Small intestine (tissue), 7 donors: ENCODE data around the gene PUSL1. TPM values are rescaled to one million over a fixed set of nuclear protein-coding genes. Genes with fewer than 3 reads are reported as not detected.

ENCODE experiments used
- DNase-seq, 2 donors: peaks; one replicate each; pipeline versions ENCODE4 v3.0.0 to v3.0.0-alpha.2; 2013
- FAIRE-seq: peaks from 2 replicates; lab custom pipeline; 2012; peaks lifted over from hg19 to GRCh38; lab: Jason Lieb, UNC
- H3K27ac ChIP-seq, 3 donors: one replicate each; pipeline ENCODE4 v1.5.1; 2013; ENCODE audit warnings: low read length in 2 of 3, mild to moderate bottlenecking in 2 of 3, control low read depth in 1 of 3, inconsistent platforms in 1 of 3, low read depth in 1 of 3, moderate library complexity in 1 of 3
- H3K27me3 ChIP-seq, 3 donors: one replicate each; pipeline ENCODE4 v1.6.1; 2013; ENCODE audit warnings: low read length in 3 of 3, inconsistent platforms in 1 of 3; ENCODE audit not compliant: control insufficient read depth in 3 of 3, insufficient read depth in 3 of 3
- H3K36me3 ChIP-seq, 3 donors: one replicate each; pipeline ENCODE4 v1.6.1; 2013; ENCODE audit warnings: low read length in 3 of 3, inconsistent platforms in 1 of 3, low read depth in 1 of 3, mild to moderate bottlenecking in 1 of 3, moderate library complexity in 1 of 3; ENCODE audit not compliant: control insufficient read depth in 3 of 3, insufficient read depth in 2 of 3
- H3K4me1 ChIP-seq, 3 donors: one replicate each; pipeline ENCODE4 v1.6.1; 2013; ENCODE audit warnings: low read length in 2 of 3, inconsistent platforms in 1 of 3, low read depth in 1 of 3, mild to moderate bottlenecking in 1 of 3, moderate library complexity in 1 of 3; ENCODE audit not compliant: control insufficient read depth in 3 of 3, insufficient read depth in 2 of 3
- H3K4me3 ChIP-seq, 3 donors: one replicate each; pipeline ENCODE4 v1.5.1; 2013; ENCODE audit warnings: low read length in 3 of 3, control low read depth in 1 of 3, inconsistent platforms in 1 of 3, low read depth in 1 of 3, mild to moderate bottlenecking in 1 of 3, moderate library complexity in 1 of 3
- H3K9me3 ChIP-seq, 2 donors: one replicate each; pipeline ENCODE4 v1.6.1; 2013; ENCODE audit warnings: low read depth in 1 of 2, low read length in 1 of 2; ENCODE audit not compliant: control insufficient read depth in 2 of 2, insufficient read depth in 1 of 2
- WGBS, 3 donors: extraction: QIAGEN DNeasy Blood & Tissue Kit; methylation state at CpG; one replicate each; pipeline ENCODE4 v1.1.7; 2013; 5-methylcytosine and 5-hydroxymethylcytosine counted together
- polyA plus RNA-seq, 4 donors: library from polyadenylated mRNA; stranded (reverse) in 3 of 4; unstranded in 1 of 4; fragments of 200-250 nt in 3 of 4; fragments of 120-200 nt in 1 of 4; gene quantifications; one replicate each; pipeline versions ENCODE4 v1.2.1 to v1.2.3, GENCODE V29; 2013
- donor health status: healthy with polysubstance abuse.
- donor health status: control.
- donor health status: control.
- donor health status: Bipolar disorder and iron deficiency.
- donor health status: healthy.

Gene PUSL1
- polyA plus RNA-seq, 4 donors, result 15.0 to 22.7 (median 18.4) TPM

- DNase-seq (no peak), FAIRE-seq (no peak)
- Histone ChIP-seq H3K4me3 (peak overlapping the region in 2 of 3 donors; percentile 12 to 18), H3K4me1 (peaks cover 0 to 51% (median 0%) of the 10 kb centered on the region in 3 donors), H3K9me3 (no peaks in the 10 kb centered on the region), H3K27ac (no peak overlapping the region), H3K36me3 (peaks cover 0 to 41% (median 0%) of the 10 kb centered on the region in 3 donors), H3K27me3 (peaks cover 0 to 10% (median 5%) of the 10 kb centered on the region in 3 donors)
- 25 to 40% (median 26%) methylated on average over 62 to 116 of the region's 116 CpGs for WGBS, 3 donors
These were observed 46.2 kb downstream of the PUSL1 start for GRCh38 chr1:1354271-1355247.

GRCh38 chr1:1355416-1355815 lies 47.0 kb downstream of the PUSL1 start:
- Histone ChIP-seq H3K9me3 (no peaks in the 10 kb centered on the region), H3K27ac (no peak overlapping the region), H3K27me3 (peaks cover 0 to 10% (median 5%) of the 10 kb centered on the region in 3 donors), H3K36me3 (peaks cover 0 to 41% (median 0%) of the 10 kb centered on the region in 3 donors), H3K4me3 (peak overlapping the region in 2 of 3 donors; percentile 12 to 18), H3K4me1 (peaks cover 0 to 60% (median 0%) of the 10 kb centered on the region in 3 donors)
- no peak for FAIRE-seq
- peak in 1 of 2 donors; percentile 79 for DNase-seq
- WGBS, 3 donors, result 1 to 3% (median 1%) methylated on average over 37 to 52 of the region's 52 CpGs

- peaks cover 0 to 62% (median 0%) of the 10 kb centered on the region in 3 donors for H3K4me1 ChIP-seq
- H3K36me3 ChIP-seq, result peaks cover 0 to 41% (median 0%) of the 10 kb centered on the region in 3 donors
- peak overlapping the region in 2 of 3 donors; percentile 60 to 97 for H3K27ac ChIP-seq
- WGBS, 3 donors, result 18 to 41% (median 27%) methylated on average over 5 to 8 of the region's 8 CpGs
- no peaks in the 10 kb centered on the region for H3K9me3 ChIP-seq
- H3K27me3 ChIP-seq, result peaks cover 0 to 10% (median 5%) of the 10 kb centered on the region in 3 donors
- no peak for DNase-seq
- FAIRE-seq, result no peak
- H3K4me3 ChIP-seq, result peak overlapping the region in 1 of 3 donors; percentile 84
These were observed 47.9 kb downstream of the PUSL1 start for GRCh38 chr1:1356166-1356795.

- WGBS, 3 donors, result 35 to 46% (median 43%) methylated on average over 22 to 26 of the region's 26 CpGs
- FAIRE-seq (no peak), DNase-seq (peak in 1 of 2 donors; percentile 50)
- H3K4me3 ChIP-seq, result peak overlapping the region in 1 of 3 donors; percentile 84
- H3K27ac ChIP-seq, result peak overlapping the region in 2 of 3 donors; percentile 60 to 97
- H3K4me1 ChIP-seq, result peaks cover 0 to 63% (median 0%) of the 10 kb centered on the region in 3 donors
- peaks cover 0 to 10% (median 5%) of the 10 kb centered on the region in 3 donors for H3K27me3 ChIP-seq
- no peaks in the 10 kb centered on the region for H3K9me3 ChIP-seq
- H3K36me3 ChIP-seq, result peaks cover 0 to 35% (median 0%) of the 10 kb centered on the region in 3 donors
These were observed 48.5 kb downstream of the PUSL1 start for GRCh38 chr1:1356796-1357401.

GRCh38 chr1:1357871-1358432 lies 49.6 kb downstream of the PUSL1 start:
- DNase-seq (peak in 1 of 2 donors; percentile 80), FAIRE-seq (no peak)
- Histone ChIP-seq H3K9me3 (no peaks in the 10 kb centered on the region), H3K4me1 (peaks cover 0 to 60% (median 0%) of the 10 kb centered on the region in 3 donors), H3K4me3 (peak overlapping the region in 2 of 3 donors; percentile 20 to 84), H3K27ac (peak overlapping the region; percentile 47 to 97 (median 89)), H3K36me3 (peaks cover 0 to 24% (median 0%) of the 10 kb centered on the region in 3 donors), H3K27me3 (peaks cover 0 to 10% (median 5%) of the 10 kb centered on the region in 3 donors)
- 15 to 26% (median 18%) methylated on average over 14 to 18 of the region's 18 CpGs for WGBS, 3 donors

GRCh38 chr1:1358433-1359271 lies 50.3 kb downstream of the PUSL1 start, which contains the start of gene MXRA8:
Gene MXRA8, minus strand, starts transcription at chr1:1358555. Its CDS starts 51 bp downstream, at chr1:1358504.
- H3K27me3 ChIP-seq, result peaks cover 0 to 10% (median 5%) of the 10 kb centered on the region in 3 donors
- peak within 1 kb of the TSS in 2 of 3 donors; percentile 20 to 84 for H3K4me3 ChIP-seq
- 11 to 23% (median 20%) methylated on average over 26 to 29 of the region's 29 CpGs for WGBS, 3 donors
- FAIRE-seq (no peak), DNase-seq (peak in 1 of 2 donors; percentile 95)
- H3K27ac ChIP-seq, result peak within 1 kb of the TSS; percentile 47 to 97 (median 89)
- H3K4me1 ChIP-seq, result peaks cover 0 to 53% (median 0%) of the 10 kb centered on the region in 3 donors
- H3K9me3 ChIP-seq, result no peaks in the 10 kb centered on the region
- peaks cover 0 to 17% (median 0%) of the 10 kb centered on the region in 3 donors for H3K36me3 ChIP-seq

GRCh38 chr1:1359308-1359663 lies 50.9 kb downstream of the PUSL1 start:
- DNase-seq, result no peak
- H3K4me1 ChIP-seq, result peaks cover 0 to 47% (median 0%) of the 10 kb centered on the region in 3 donors
- H3K36me3 ChIP-seq, result peaks cover 0 to 11% (median 0%) of the 10 kb centered on the region in 3 donors
- H3K4me3 ChIP-seq, result peak overlapping the region in 1 of 3 donors; percentile 84
- WGBS, 3 donors, result 56 to 64% (median 60%) methylated on average over 6 of the region's 6 CpGs
- H3K27me3 ChIP-seq, result peaks cover 0 to 8% (median 4%) of the 10 kb centered on the region in 3 donors
- peak overlapping the region in 2 of 3 donors; percentile 89 to 97 for H3K27ac ChIP-seq
- no peak for FAIRE-seq
- H3K9me3 ChIP-seq, result no peaks in the 10 kb centered on the region
